Hepatocyte (in vitro differentiated cells): ENCODE measurements around the gene BBOX1.

ENCODE experiments used
- CTCF ChIP-seq: fragments of 200-600 bp; sonication (generic); IDR thresholded peaks from 2 replicates; pipeline ENCODE4 v1.5.1; 2016; ENCODE audit warnings: antibody characterized with exemption, mild to moderate bottlenecking; ENCODE audit not compliant: poor library complexity
- EZH2 ChIP-seq: fragments of 200-600 bp; sonication (generic); IDR thresholded peaks from 2 replicates; pipeline ENCODE4 v1.6.1; 2016; ENCODE audit warnings: antibody characterized with exemption, mild to moderate bottlenecking, borderline replicate concordance
- EZH2phosphoT487 ChIP-seq: fragments of 200-600 bp; sonication (generic); IDR thresholded peaks from one replicate; pipeline ENCODE4 v1.6.1; 2018; ENCODE audit warnings: antibody characterized with exemption, mild to moderate bottlenecking, low read depth, moderate library complexity; ENCODE audit not compliant: unreplicated experiment, severe bottlenecking

DNA sequence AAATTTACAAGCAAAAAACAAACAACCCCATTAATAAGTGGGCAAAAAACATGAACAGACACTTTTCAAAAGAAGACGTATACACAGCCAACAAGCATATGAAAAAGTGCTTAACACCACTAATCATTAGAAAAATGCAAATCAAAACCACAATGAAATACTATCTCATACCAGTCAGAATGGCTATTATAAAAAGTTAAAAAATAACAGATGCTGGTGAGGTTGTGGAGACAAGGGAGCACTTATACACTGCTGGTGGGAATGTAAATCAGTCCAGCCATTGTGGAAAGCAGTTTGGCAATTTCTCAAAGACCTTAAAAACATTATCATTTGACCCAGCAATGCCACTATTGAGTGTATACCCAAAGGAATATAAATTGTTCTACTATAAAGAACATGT is 72.3 kb downstream of the BBOX1 start:
- TF ChIP-seq EZH2 = no peak
- no peak for TF ChIP-seq CTCF
- TF ChIP-seq EZH2phosphoT487 = no peak
